ENCODE results near the gene TRPM8.
"Not testable (repeated sequence)": the region's sequence is repeated elsewhere in the genome, so short reads cannot be mapped to it uniquely, and the experiment has no call there.

- TF ChIP-seq CTCF (IDR thresholded peaks at IDR 0.05; ENCODE audit: low read length); EZH2 (IDR thresholded peaks at IDR 0.05; ENCODE audit: borderline replicate concordance, low read length): not testable (repeated sequence)
Observed at GRCh38 chr2:233965646-233966045, 48.5 kb downstream of the TRPM8 start.
